GM19468 (cell line): Measurements from ENCODE around the gene DHFR.

ENCODE experiments used
- ATAC-seq: cut with Tn5 transposase; IDR thresholded peaks from one replicate; pipeline ENCODE4 v1.9.1; 2021; ENCODE audit warnings: mild to moderate bottlenecking, moderate library complexity, moderate number of reproducible peaks; ENCODE audit not compliant: unreplicated experiment; ENCODE audit errors: extremely low read depth

The DHFR gene

GRCh38 chr5:80656425-80656824 lies 1.6 kb upstream of the DHFR start:
- ATAC-seq, result no peak

- ATAC-seq, result no peak
Observed at GRCh38 chr5:80655231-80655774, 520 bp upstream of the DHFR start.

GRCh38 chr5:80654054-80654390 lies 761 bp downstream of the DHFR start:
- no peak for ATAC-seq

GRCh38 chr5:80653502-80653901 lies 1.3 kb downstream of the DHFR start:
- no peak for ATAC-seq

- no peak for ATAC-seq
Observed at GRCh38 chr5:80646926-80647325, 7.9 kb downstream of the DHFR start.

- no peak for ATAC-seq
Observed at GRCh38 chr5:80644900-80645299, 9.9 kb downstream of the DHFR start.

- ATAC-seq, result no peak
Observed at GRCh38 chr5:80641353-80641752, 13.4 kb downstream of the DHFR start.

- ATAC-seq, result no peak
Observed at GRCh38 chr5:80634193-80634592, 20.6 kb downstream of the DHFR start.

- ATAC-seq, result no peak
Observed at GRCh38 chr5:80632700-80633099, 22.1 kb downstream of the DHFR start.

- ATAC-seq, result no peak
Observed at GRCh38 chr5:80631278-80632259, 23.2 kb downstream of the DHFR start.

GRCh38 chr5:80629281-80629680 lies 25.5 kb downstream of the DHFR start:
- no peak for ATAC-seq

GRCh38 chr5:80625230-80625629 lies 29.6 kb downstream of the DHFR start:
- no peak for ATAC-seq

GRCh38 chr5:80623999-80624398 lies 30.8 kb downstream of the DHFR start:
- no peak for ATAC-seq

- ATAC-seq, result no peak
Observed at GRCh38 chr5:80622756-80623155, 32.0 kb downstream of the DHFR start.

- no peak for ATAC-seq
Observed at GRCh38 chr5:80620211-80620610, 34.6 kb downstream of the DHFR start.

- ATAC-seq, result no peak
Observed at GRCh38 chr5:80619086-80619485, 35.7 kb downstream of the DHFR start.

GRCh38 chr5:80618438-80618837 lies 36.3 kb downstream of the DHFR start:
- no peak for ATAC-seq

- ATAC-seq, result no peak
Observed at GRCh38 chr5:80615266-80615914, 39.4 kb downstream of the DHFR start.

- no peak for ATAC-seq
Observed at GRCh38 chr5:80609692-80610091, 45.1 kb downstream of the DHFR start.

GRCh38 chr5:80608731-80609130 lies 46.1 kb downstream of the DHFR start:
- no peak for ATAC-seq

GRCh38 chr5:80607832-80608231 lies 47.0 kb downstream of the DHFR start:
- ATAC-seq, result no peak
